Right lung (tissue), 10 donors: Measurements from ENCODE around the gene PIK3CG. TPM values are rescaled to one million over a fixed set of nuclear protein-coding genes. Genes with fewer than 3 reads are reported as not detected.
"Not testable (repeated sequence)": the region's sequence is repeated elsewhere in the genome, so short reads cannot be mapped to it uniquely, and the experiment has no call there.

Experiments used
- DNase-seq, 2 donors: peaks; one replicate each; pipeline ENCODE4 v3.0.0-alpha.2; 2013
- long read RNA-seq, 8 donors: transcript quantifications; one replicate each; lab custom pipeline, GENCODE V29; 2026
- polyA plus RNA-seq, 5 donors: library from polyadenylated mRNA; unstranded; fragments of 120-200 nt; gene quantifications; one replicate each; pipeline versions ENCODE4 v1.2.1 to v1.2.3, GENCODE V29; 2013; ENCODE audit warnings: inconsistent platforms in 1 of 5, low replicate concordance in 1 of 5; ENCODE audit not compliant: insufficient read length in 5 of 5, insufficient read depth in 1 of 5

Gene PIK3CG
- 1 to 10 TPM; 2.5 to 3.4 (median 3.0) TPM for polyA plus RNA-seq
- long read RNA-seq, donor 1, result 0 reads
- long read RNA-seq, donor 2, result 0 reads
- long read RNA-seq, donor 3, result 0 reads
- long read RNA-seq, donor 4, result 0 reads
- long read RNA-seq, donor 5, result 0 reads
- long read RNA-seq, donor 6, full-length matches to known transcripts, result 1 of 1 reads
- long read RNA-seq, donor 6, partial matches to known transcripts, result 0 of 1 reads
- long read RNA-seq, donor 6, other reads (novel, unspliced or antisense), result 0 of 1 reads
- long read RNA-seq, donor 7, result 0 reads
- long read RNA-seq, donor 8, result 0 reads

DNA sequence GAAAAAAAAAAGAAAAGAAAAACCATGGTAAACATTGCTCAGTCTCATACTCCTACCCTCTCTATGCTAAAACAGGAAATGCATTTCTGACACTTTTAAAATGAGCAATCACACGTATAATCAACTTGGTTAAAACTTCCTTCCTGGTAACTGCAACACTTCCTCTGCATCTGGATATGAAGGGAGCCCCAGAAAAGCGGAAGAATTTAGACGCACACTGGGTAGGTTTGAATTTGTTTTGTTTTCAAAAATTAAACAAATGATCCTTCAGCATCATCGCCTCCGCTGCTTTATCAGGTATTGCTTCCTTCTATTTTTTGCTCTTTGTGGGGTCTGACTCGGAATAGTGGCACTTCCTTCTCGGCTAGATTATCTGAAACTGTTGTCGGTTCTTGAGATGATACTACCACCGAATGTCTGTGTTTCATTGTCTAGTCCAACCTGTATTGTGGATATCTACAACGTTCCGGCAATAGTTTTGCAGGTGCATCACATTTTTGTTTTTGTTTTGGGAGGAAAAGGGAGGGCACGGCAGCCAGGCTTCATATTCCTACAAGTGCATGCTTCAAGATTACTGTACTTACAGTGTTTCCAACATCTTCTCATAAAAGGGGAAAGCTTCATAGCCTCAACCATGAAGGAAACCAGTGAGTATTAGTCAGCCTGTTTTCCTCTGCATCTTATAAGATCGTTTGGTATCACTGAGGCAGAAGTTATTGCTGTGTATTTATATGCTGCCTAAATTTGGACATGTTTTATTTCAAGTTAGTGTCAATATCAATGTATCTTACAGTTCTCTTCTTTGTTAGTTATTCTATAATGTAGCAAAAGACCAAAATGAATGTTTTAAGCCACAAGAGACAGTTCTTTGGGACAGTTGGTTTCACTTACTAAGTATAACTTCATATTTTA lies at the start of gene PIK3CG:
TSS of gene PIK3CG (plus strand) at position 153 of the 912 bp plus-strand sequence. CDS start 2,280 bp downstream, outside the sequence.
- peak in 1 of 2 donors; percentile 12 for DNase-seq

- DNase-seq, result no peak
Measured at GRCh38 chr7:106817098-106817497, 48.0 kb upstream of the PIK3CG start.

- DNase-seq, result no peak
Measured at GRCh38 chr7:106818736-106819135, 46.3 kb upstream of the PIK3CG start.

DNA sequence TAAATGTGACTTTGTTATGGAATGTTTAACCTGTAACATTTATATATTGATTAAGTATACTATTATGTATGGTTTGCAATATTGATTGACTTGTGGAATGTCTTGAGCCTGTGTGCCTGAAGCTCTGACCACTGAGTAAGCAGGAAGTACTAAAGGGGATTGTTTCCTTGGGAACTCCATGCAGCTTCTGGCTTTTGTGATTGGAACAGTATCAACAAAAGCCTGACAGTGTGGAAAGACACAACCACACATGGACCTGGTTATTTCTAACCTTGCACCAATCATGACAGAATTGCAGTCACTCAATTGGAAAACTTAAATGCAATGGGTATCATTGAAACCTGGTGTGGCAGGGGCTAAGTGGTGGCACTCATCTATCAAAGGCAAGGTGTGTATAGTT lies 45.5 kb upstream of the PIK3CG start:
- no peak for DNase-seq

GRCh38 chr7:106820321-106821217 lies 44.5 kb upstream of the PIK3CG start:
- DNase-seq, result no peak

GRCh38 chr7:106823631-106824030 lies 41.5 kb upstream of the PIK3CG start:
- no peak for DNase-seq

DNA sequence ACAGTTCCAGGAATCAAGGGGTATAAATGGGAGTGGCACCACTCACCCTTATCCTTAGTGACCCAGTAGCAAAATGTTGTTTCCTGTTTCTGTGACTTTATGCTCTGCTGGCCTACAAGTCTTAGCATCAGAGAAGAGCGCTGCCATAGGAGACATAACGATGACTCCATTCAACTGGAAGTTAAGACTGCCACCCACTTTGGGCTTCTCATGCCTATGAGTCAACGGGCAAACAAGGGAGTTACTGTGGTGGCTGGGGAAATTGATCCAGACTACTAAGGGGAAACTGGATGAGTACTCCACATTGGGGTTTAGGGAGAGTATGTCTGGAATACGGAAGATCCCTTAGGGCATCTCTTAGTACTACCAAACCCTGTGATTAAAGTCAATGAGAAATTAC lies 40.6 kb upstream of the PIK3CG start:
- DNase-seq, result no peak

GRCh38 chr7:106827626-106828025 lies 37.5 kb upstream of the PIK3CG start:
- DNase-seq, result no peak

DNA sequence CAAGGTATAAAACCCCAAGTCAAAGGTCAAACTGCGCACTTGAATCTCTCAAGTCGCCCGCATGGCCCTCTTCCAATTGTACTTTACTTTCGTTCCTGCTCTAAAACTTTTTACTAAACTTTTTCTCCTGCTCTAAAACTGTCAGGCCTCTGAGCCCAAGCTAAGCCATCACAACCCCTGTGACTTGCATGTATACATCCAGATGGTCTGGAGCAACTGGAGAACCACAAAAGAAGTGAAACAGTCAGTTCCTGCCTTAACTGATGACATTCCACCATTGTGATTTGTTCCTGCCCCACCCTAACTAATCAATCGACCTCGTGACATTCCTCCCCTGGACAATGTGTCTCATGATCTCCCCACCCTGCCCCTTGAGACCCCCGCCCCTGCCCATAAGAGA lies 35.6 kb upstream of the PIK3CG start:
- no peak for DNase-seq

GRCh38 chr7:106830896-106831295 lies 34.2 kb upstream of the PIK3CG start:
- DNase-seq, result not testable (repeated sequence)

DNA sequence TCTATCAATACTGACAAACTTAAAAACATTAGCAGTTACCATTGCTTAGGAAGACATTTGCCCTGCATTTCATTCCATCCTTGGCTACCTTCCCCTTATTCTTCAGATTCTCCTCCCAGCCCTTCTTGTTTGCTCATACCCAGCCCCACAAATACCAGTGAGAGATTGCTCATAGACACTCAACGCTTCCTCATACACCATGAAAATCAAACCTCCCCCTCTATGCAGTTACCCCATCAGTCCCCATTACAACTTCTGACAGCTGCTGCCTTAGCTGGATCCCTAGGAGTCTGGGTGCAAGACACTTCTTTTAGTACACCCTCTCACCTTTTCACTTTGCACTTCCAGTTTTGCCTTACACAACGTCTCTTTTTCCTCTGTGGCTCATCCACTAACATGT lies 28.3 kb upstream of the PIK3CG start:
- DNase-seq, result no peak

- DNase-seq, result no peak
Measured at GRCh38 chr7:106839511-106839910, 25.6 kb upstream of the PIK3CG start.

DNA sequence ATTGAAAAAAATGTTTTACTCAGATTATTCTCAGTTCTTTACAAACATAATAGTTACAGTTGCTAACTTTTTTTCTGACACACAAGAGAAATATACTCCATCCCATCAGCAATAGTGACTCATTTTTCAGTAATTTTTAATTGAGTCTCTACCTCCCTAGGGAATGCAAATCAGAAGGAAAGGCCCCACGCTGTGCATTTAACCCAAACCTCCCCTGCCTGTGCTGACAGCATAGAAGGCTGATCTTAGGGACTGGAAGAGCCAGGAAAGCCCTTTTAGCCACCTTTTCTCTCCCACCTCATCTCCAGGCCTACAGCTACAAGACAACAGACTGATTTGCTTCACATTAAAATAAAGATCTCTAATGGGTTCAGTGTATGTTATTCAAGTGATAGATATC lies 24.7 kb upstream of the PIK3CG start:
- DNase-seq, result no peak

DNA sequence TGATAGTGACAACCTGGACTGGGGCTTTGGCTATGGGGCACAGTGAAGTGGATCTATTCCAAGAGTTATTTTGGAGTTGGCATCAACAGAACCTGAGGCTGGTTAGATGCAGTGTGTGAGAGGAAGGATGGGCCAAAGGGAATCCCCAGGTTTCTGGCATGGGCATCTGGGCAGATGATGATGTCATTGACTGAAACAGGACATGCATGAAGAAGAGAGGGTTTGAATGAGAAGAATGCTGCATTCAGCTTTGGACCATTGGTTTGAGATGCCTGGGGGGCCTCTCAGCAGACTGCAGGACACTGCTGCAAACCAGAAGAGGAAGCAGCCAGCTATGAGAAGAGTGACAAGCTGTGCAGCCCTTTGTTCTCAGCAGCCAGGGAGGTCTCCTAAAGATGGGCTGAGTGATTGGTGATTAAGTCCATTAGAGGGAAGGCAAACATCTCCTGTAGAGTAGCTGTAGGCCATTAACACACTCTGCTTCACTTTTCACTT lies 23.1 kb upstream of the PIK3CG start:
- no peak for DNase-seq

- no peak for DNase-seq
Measured at GRCh38 chr7:106844279-106844997, 20.6 kb upstream of the PIK3CG start.

DNA sequence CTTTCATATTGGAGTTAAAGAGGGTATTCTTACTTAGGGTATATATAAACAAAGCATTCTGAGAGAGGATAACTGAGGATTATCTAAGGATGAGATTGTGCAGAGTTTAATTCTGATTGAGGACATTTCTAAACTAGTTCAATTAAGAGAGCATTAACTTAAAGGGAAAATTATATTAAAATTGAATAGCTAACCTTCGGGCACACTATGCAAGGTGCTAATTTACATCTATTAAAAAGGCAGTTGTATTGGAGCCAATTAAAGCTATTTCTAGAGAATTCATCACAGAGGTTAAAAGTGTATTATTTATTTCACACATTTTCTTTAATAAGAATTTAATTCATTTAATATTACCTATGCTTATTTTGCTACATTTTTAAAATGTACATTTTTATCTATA lies 17.0 kb upstream of the PIK3CG start:
- DNase-seq, result no peak

DNA sequence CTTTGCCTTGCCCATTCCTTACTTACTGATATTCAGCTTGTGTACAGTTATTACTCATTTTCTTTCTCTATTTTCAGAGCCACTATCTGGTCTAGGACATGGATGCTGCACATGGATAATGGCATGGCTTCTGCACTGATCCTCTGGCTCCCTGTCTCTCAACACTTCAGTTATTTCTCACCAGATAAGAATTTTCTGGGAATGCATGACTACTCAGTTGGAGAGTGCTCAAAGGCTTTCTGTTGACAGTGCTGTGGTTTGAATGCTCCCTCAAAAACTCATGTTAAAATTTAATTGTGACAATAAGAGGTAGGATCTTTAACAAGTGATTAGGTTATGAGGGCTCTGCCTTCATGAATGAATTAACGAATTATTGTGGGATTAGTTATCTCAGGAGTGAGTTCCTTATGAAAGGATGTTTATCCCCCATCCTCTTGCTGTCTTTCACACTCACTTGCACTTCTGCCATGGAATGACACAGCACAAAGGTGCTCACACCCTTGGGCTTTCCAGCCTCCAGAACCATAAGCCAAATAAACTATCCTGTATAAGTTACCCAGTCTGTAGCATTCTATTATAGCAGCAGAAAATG lies 16.1 kb upstream of the PIK3CG start:
- DNase-seq, result no peak

- DNase-seq, result not testable (repeated sequence)
Measured at GRCh38 chr7:106851632-106852031, 13.4 kb upstream of the PIK3CG start.

DNA sequence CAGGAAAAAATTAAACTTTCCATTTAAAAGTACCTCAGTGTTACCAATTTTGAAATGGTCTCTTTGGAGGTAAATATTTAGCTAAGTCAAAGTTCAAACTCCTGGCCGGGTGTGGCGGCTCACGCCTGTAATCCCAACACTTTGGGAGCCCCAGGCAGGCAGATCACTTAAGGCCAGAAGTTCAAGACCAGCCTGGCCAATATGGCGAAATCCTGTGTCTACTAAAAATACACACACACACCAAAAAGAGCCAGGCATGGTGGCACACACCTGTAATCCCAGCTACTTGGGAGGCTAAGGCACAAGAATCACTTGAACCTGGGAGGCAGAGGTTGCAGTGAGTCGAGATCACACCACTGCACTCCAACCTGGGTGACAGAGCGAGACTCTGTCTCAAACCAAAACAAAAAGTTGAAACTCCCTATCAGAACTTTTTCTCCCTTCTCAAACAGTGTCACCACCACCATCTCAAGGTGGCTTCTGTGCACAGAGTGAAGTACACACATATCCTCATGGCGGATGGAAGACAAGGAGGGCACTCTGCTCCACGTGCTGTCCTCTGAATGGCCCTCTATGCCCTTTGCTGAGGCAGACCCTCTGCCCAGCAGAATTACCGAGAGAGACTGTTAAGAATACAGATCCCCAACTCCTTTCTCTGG lies 11.7 kb upstream of the PIK3CG start:
- DNase-seq, result no peak

GRCh38 chr7:106855540-106856132 lies 9.4 kb upstream of the PIK3CG start:
- no peak for DNase-seq
